HepG2 (cell line): ENCODE results near the gene DLL3. TPM values are rescaled to one million over a fixed set of nuclear protein-coding genes. Genes with fewer than 3 reads are reported as not detected.

Experiments used
- AGO1 ChIP-seq: fragments of 200-400 bp; formaldehyde crosslinking; IDR thresholded peaks from 2 replicates; pipeline ENCODE4 v1.6.1; 2017; ENCODE audit warnings: mild to moderate bottlenecking, low read depth, low read length, moderate library complexity; ENCODE audit not compliant: poor library complexity, severe bottlenecking
- ARID5B ChIP-seq: IDR thresholded peaks from 2 replicates; pipeline ENCODE4 v1.4.0; 2020; ENCODE audit warnings: mild to moderate bottlenecking, missing genetic modification reagents
- HHEX ChIP-seq: IDR thresholded peaks from 2 replicates; pipeline ENCODE4 v1.6.1; 2016; ENCODE audit warnings: control low read depth
- MBNL3 ChIP-seq: fragments of 250-450 bp; sonication (Bioruptor Pico); conservative IDR thresholded peaks from 2 replicates; pipeline ENCODE4 v1.8.0; 2022; ENCODE audit warnings: mild to moderate bottlenecking, inconsistent platforms
- MZF1 ChIP-seq: sonication (generic); formaldehyde crosslinking; IDR thresholded peaks from 2 replicates; pipeline ENCODE4 v1.8.1; 2023; ENCODE audit warnings: mild to moderate bottlenecking, missing genetic modification reagents, borderline replicate concordance
- NFKBIZ ChIP-seq: IDR thresholded peaks from 2 replicates; pipeline ENCODE4 v1.6.1; 2018; ENCODE audit warnings: missing genetic modification reagents, missing compliant biosample characterization
- PHF21A ChIP-seq: sonication (generic); formaldehyde crosslinking; IDR thresholded peaks from 2 replicates; pipeline ENCODE4 v1.5.0; 2020; ENCODE audit warnings: mild to moderate bottlenecking, missing genetic modification reagents
- RELA ChIP-seq: sonication (generic); formaldehyde crosslinking; IDR thresholded peaks from 2 replicates; pipeline ENCODE4 v1.4.0; 2020; ENCODE audit warnings: missing genetic modification reagents
- RFX1 ChIP-seq: fragments of 450-650 bp; IDR thresholded peaks from 2 replicates; pipeline ENCODE4 v1.6.1; 2017
- RFXAP ChIP-seq: sonication (generic); formaldehyde crosslinking; IDR thresholded peaks from 2 replicates; pipeline ENCODE4 v1.4.0; 2020; ENCODE audit warnings: missing genetic modification reagents, borderline replicate concordance
- TMF1 ChIP-seq: sonication (generic); formaldehyde crosslinking; IDR thresholded peaks from 2 replicates; pipeline ENCODE4 v1.8.1; 2022; ENCODE audit warnings: low read depth, missing genetic modification reagents
- ZBTB26 ChIP-seq: IDR thresholded peaks from 2 replicates; pipeline ENCODE4 v1.6.1; 2016; ENCODE audit warnings: missing compliant biosample characterization, missing genetic modification reagents, borderline replicate concordance
- ZKSCAN5 ChIP-seq: sonication (generic); formaldehyde crosslinking; IDR thresholded peaks from 2 replicates; pipeline ENCODE4 v1.5.1; 2020; ENCODE audit warnings: mild to moderate bottlenecking, missing genetic modification reagents
- ZNF10 ChIP-seq: sonication (generic); formaldehyde crosslinking; IDR thresholded peaks from 2 replicates; pipeline ENCODE4 v1.4.0; 2020; ENCODE audit warnings: mild to moderate bottlenecking, low read depth, missing genetic modification reagents, borderline replicate concordance
- ZNF138 ChIP-seq: sonication (generic); formaldehyde crosslinking; IDR thresholded peaks from 2 replicates; pipeline ENCODE4 v1.5.0; 2020; ENCODE audit warnings: mild to moderate bottlenecking, low read depth, missing genetic modification reagents
- ZNF280B ChIP-seq: sonication (generic); formaldehyde crosslinking; IDR thresholded peaks from 2 replicates; pipeline ENCODE4 v1.5.0; 2020; ENCODE audit warnings: missing genetic modification reagents, mild to moderate bottlenecking, borderline replicate concordance
- ZNF547 ChIP-seq: sonication (generic); formaldehyde crosslinking; IDR thresholded peaks from 2 replicates; pipeline ENCODE4 v1.5.1; 2020; ENCODE audit warnings: mild to moderate bottlenecking, missing genetic modification reagents
- ZNF615 ChIP-seq: sonication (generic); formaldehyde crosslinking; IDR thresholded peaks from 2 replicates; pipeline ENCODE4 v1.5.0; 2020; ENCODE audit warnings: mild to moderate bottlenecking, missing genetic modification reagents, borderline replicate concordance
- ZNF768 ChIP-seq: sonication (generic); formaldehyde crosslinking; IDR thresholded peaks from 2 replicates; pipeline ENCODE4 v1.4.0; 2020; ENCODE audit warnings: missing genetic modification reagents
- polyA plus RNA-seq, 8 experiments: library from polyadenylated mRNA; depleted of rRNA in 3 of 8; stranded (reverse) in 7 of 8; unstranded in 1 of 8; fragments of >200 nt; fragmentation: Illumina TruSeq in 4 of 8; extraction: Trizol in 4 of 8; gene quantifications; 2 replicates each; pipeline versions ENCODE4 v1.2.1 to v1.2.3, GENCODE V29; 2011 to 2016; ENCODE audit warnings: low read depth in 4 of 8, missing spikeins in 1 of 8, mixed read lengths in 1 of 8; ENCODE audit not compliant: insufficient read depth in 1 of 8
- total RNA-seq, 5 experiments: library from RNA; depleted of rRNA; stranded (reverse); fragments of >200 nt; fragmentation: Illumina TruSeq; extraction: Trizol; gene quantifications; 2 replicates each; pipeline ENCODE4 v1.2.3, GENCODE V29; 2016; ENCODE audit warnings: low read depth in 1 of 5
- TF ChIP-seq, protein P1 (sequence below): sonication (generic); formaldehyde crosslinking; IDR thresholded peaks from 2 replicates; pipeline ENCODE4 v1.5.0; 2020; ENCODE audit warnings: missing genetic modification reagents, mild to moderate bottlenecking, borderline replicate concordance

Gene DLL3
- total and polyA plus RNA-seq, 2 of the 13 experiments (the other 11 are each of a cell fraction or from before 2014, with no cell fraction given): 0.35 to 0.55 TPM

DNA sequence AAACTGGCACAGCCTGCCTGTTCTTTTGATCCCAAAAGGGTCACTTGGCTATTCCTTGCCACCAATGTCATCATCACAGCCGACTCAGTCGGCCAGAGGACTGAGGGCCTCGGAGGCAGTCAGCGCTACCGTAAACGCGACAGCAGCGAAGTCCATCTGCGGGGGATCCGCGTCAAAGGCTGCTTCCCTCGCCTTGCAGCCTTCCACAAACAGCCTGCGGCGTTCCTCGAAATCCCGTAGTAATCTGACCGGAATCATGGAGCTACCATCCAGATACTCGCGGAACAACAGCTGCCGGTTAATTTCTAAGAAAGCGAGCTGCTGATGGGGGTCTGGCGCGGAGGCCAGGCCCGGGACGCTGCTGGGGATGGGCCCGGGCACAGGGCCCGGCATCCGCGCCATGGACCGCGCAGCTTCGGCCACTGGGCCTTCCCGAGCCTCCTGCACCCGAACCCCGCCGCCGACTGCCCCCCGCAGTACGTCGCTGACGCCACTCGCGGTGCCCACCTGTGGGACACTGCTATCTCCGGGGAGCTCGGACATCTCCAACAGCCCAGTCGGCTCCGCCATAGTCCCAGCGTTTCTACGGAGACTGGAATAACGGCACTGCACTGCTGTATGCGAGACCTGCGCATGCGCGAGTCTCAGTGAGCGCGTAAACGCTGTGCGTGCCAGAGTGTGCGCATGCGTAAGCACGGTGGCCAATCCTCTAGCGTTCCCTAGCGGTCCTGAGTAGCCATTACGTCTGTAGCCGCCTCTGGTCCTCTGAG lies 33.7 kb downstream of the DLL3 start, which contains the start of gene EID2B (continued):
- TF ChIP-seq RFXAP (CRISPR knock-in tag) (no peak), ZNF615 (CRISPR knock-in tag) (no peak), ZNF768 (peak; percentile 46; the same call in 1 of the 2 replicates), MZF1 (CRISPR knock-in tag) (no peak), AGO1 (no peak), ARID5B (CRISPR knock-in tag) (peak; percentile 31; the same call in 1 of the 2 replicates), PHF21A (CRISPR knock-in tag) (no peak), MBNL3 (no peak), ZNF138 (CRISPR knock-in tag) (no peak), ZBTB26 (CRISPR knock-in tag) (no peak; the same call in 1 of the 2 replicates), ZNF280B (no peak), RFX1 (peak; percentile 56; the same call in 1 of the 2 replicates), ZKSCAN5 (no peak), TMF1 (CRISPR knock-in tag) (no peak), NFKBIZ (CRISPR knock-in tag) (no peak), HHEX (no peak), ZNF10 (CRISPR knock-in tag) (no peak), ZNF547 (CRISPR knock-in tag) (peak; percentile 45; the same call in 1 of the 2 replicates), RELA (CRISPR knock-in tag) (no peak)
- TF ChIP-seq, protein P1, sequence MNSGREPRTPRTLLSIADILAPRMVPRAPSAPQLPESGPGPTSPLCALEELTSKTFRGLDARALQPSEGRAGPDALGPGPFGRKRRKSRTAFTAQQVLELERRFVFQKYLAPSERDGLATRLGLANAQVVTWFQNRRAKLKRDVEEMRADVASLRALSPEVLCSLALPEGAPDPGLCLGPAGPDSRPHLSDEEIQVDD: no peak
